ENCODE measurements around the gene FRMD4A. TPM values are rescaled to one million over a fixed set of nuclear protein-coding genes. Genes with fewer than 3 reads are reported as not detected.

The FRMD4A gene
- total and polyA plus RNA-seq, 2 experiments from 2014 or later = 11.9 to 17.5 TPM

DNA sequence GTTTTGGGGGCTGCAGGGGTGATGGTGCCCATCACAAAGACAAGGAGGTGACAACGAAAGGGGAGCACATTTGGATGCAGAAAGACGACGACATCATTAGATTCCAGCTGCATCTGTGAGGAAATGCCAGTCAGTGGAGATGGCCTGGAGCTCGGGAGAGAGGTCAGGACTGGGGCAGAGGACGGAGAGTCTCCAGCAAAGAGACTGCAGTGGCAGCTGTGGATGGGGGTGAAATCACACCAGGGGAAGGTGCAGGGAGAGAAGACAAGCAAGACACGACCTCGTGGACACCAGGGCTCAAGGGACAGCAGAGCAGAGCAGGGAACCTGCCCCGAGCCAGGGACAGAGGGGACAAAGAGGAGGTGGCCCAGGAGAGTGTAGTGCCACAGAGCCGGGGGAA lies 540.5 kb downstream of the FRMD4A start:
- no peak overlapping the region for H2AFZ ChIP-seq
- no peaks in the 10 kb centered on the region for H3K9me3 ChIP-seq (ENCODE audit: low read depth)
- H3K4me1 ChIP-seq (ENCODE audit: insufficient read depth) = peaks cover 16% of the 10 kb centered on the region
- peaks cover 10% of the 10 kb centered on the region for H3F3A ChIP-seq (ENCODE audit: insufficient read depth)
- in situ Hi-C loops (cut with MboI) = loop anchor here (5.0 to 10.0 kb wide), 3 partner anchors 165 to 685 kb away; no protein-coding TSS in a partner anchor
- H3K9me2 ChIP-seq (ENCODE audit: insufficient read depth) = no peaks in the 10 kb centered on the region
- DNase-seq = no peak
- no peaks in the 10 kb centered on the region for H4K20me1 ChIP-seq (ENCODE audit: insufficient read depth)
- no peaks in the 10 kb centered on the region for H3K27me3 ChIP-seq (replicated peaks; ENCODE audit: insufficient read depth)
- 88 to 95% methylated on average over 9 of the region's 9 CpGs for WGBS, 2 experiments (ENCODE audit: low coverage in 1 of 2, low lambda C conversion rate in 2 of 2, missing lambda C conversion rate in 2 of 2)
- no peaks in the 10 kb centered on the region for H3K79me2 ChIP-seq (ENCODE audit: insufficient read depth)
- no peak for TF ChIP-seq EZH2 (IDR thresholded peaks at IDR 0.05; ENCODE audit: insufficient read depth, poor library complexity, severe bottlenecking)
- TF ChIP-seq EZH2phosphoT487 (IDR thresholded peaks at IDR 0.05; ENCODE audit: insufficient read depth, low read depth) = no peak
- no peak overlapping the region for H3K4me3 ChIP-seq
- H3K9ac ChIP-seq = no peak overlapping the region
- no peak overlapping the region for H3K4me2 ChIP-seq (ENCODE audit: unreplicated experiment)
- H3K36me3 ChIP-seq (ENCODE audit: low read depth) = no peaks in the 10 kb centered on the region
- no peak overlapping the region for H3K27ac ChIP-seq

DNA sequence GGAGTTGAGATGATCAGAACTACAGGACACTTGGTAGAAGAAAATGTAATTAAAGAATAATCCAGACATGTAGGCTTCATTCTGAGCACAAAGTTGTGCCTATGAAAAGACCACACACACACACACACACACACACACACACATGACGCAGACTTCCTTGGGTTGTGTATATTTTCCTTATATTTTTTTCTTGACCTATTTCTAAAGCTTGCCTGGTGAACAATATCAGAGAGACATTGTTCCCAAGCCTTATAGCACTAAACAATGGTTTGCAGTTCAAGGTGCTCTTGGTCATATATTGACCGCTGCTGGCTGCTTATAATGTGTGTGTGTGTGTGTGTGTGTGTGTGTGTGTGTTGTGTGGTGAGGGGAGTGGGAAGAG lies 541.3 kb downstream of the FRMD4A start:
- H4K20me1 ChIP-seq (ENCODE audit: insufficient read depth) = no peaks in the 10 kb centered on the region
- H3F3A ChIP-seq (ENCODE audit: insufficient read depth) = peaks cover 10% of the 10 kb centered on the region
- H3K79me2 ChIP-seq (ENCODE audit: insufficient read depth) = no peaks in the 10 kb centered on the region
- H3K9me3 ChIP-seq (ENCODE audit: low read depth) = no peaks in the 10 kb centered on the region
- peak overlapping the region; percentile 25; the same call in 1 of the 2 replicates for H2AFZ ChIP-seq
- H3K9me2 ChIP-seq (ENCODE audit: insufficient read depth) = no peaks in the 10 kb centered on the region
- H3K27ac ChIP-seq = no peak overlapping the region
- 92 to 98% methylated on average over 2 of the region's 2 CpGs for WGBS, 2 experiments (ENCODE audit: low coverage in 1 of 2, low lambda C conversion rate in 2 of 2, missing lambda C conversion rate in 2 of 2)
- H3K4me3 ChIP-seq = no peak overlapping the region
- H3K4me1 ChIP-seq (ENCODE audit: insufficient read depth) = peaks cover 16% of the 10 kb centered on the region
- TF ChIP-seq EZH2 (IDR thresholded peaks at IDR 0.05; ENCODE audit: insufficient read depth, poor library complexity, severe bottlenecking) (no peak), EZH2phosphoT487 (IDR thresholded peaks at IDR 0.05; ENCODE audit: insufficient read depth, low read depth) (no peak)
- no peak overlapping the region for H3K4me2 ChIP-seq (ENCODE audit: unreplicated experiment)
- in situ Hi-C loops (cut with MboI) = no loop called here
- no peaks in the 10 kb centered on the region for H3K36me3 ChIP-seq (ENCODE audit: low read depth)
- peak overlapping the region; percentile 38; the same call in 1 of the 2 replicates for H3K9ac ChIP-seq
- no peak for DNase-seq
- H3K27me3 ChIP-seq (replicated peaks; ENCODE audit: insufficient read depth) = no peaks in the 10 kb centered on the region

DNA sequence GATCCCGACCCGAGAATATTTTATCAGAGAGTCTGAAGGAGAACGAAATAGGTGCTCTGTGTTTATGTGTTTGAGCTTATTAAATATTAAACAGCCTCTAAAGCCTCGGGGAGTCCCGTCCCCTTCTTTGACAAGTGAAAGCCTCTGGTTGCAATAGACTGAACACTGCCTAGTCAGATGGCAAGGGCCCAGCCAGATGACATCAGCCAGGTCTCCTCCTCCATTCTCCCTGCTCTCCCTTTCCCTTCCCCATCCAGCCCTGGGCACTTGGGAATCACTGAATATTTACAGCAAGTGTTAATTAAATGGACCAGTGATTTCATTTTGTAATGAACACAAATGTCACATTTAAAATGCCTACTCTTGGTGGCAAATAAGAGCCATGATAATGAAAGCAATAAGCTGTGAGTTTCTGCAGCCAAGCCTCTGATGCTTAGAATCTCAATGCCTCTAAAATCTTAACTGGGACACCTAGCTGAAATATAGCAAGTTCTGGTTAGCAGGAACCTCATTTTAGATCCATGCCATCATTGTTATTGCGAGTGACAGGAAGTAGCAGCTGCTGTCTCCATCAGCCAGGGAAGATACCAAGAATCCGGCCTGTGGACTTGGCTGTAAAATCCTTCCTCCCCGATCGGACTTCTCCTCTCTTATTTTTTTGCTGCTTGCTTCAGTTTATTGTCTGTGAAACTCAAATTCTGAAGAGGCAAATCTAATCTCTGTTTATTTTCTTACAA lies 541.8 kb downstream of the FRMD4A start:
- Histone ChIP-seq H3K4me1 (ENCODE audit: insufficient read depth) (peaks cover 16% of the 10 kb centered on the region), H3K27me3 (replicated peaks; ENCODE audit: insufficient read depth) (no peaks in the 10 kb centered on the region), H4K20me1 (ENCODE audit: insufficient read depth) (no peaks in the 10 kb centered on the region), H3K4me2 (ENCODE audit: unreplicated experiment) (peak overlapping the region; percentile 63), H3K4me3 (no peak overlapping the region), H3K9ac (peak overlapping the region; percentile 70), H3K79me2 (ENCODE audit: insufficient read depth) (no peaks in the 10 kb centered on the region), H3K27ac (peak overlapping the region; percentile 74), H2AFZ (peak overlapping the region; percentile 25; the same call in 1 of the 2 replicates), H3F3A (ENCODE audit: insufficient read depth) (peaks cover 10% of the 10 kb centered on the region), H3K9me3 (ENCODE audit: low read depth) (no peaks in the 10 kb centered on the region), H3K9me2 (ENCODE audit: insufficient read depth) (no peaks in the 10 kb centered on the region), H3K36me3 (ENCODE audit: low read depth) (no peaks in the 10 kb centered on the region)
- 43 to 52% methylated on average over 9 of the region's 9 CpGs for WGBS, 2 experiments (ENCODE audit: low coverage in 1 of 2, low lambda C conversion rate in 2 of 2, missing lambda C conversion rate in 2 of 2)
- DNase-seq = peak; percentile 86
- in situ Hi-C loops (cut with MboI) = no loop called here
- no peak for TF ChIP-seq EZH2 (IDR thresholded peaks at IDR 0.05; ENCODE audit: insufficient read depth, poor library complexity, severe bottlenecking)
- TF ChIP-seq EZH2phosphoT487 (IDR thresholded peaks at IDR 0.05; ENCODE audit: insufficient read depth, low read depth) = no peak

DNA sequence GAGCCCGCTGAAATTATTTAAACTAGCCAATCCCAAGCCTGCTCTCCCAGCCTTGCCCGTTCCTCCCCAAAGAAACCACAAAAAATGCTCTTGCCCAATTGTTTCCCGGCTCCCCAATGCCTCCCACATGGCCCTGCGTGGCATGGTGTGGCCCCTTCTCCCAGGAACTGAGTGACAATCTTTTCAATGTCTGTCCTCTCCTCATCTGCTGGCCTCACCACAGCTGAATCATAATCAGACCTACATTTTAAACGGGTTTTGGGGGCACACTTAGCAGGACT lies 542.5 kb downstream of the FRMD4A start:
- Histone ChIP-seq H3K36me3 (ENCODE audit: low read depth) (no peaks in the 10 kb centered on the region), H4K20me1 (ENCODE audit: insufficient read depth) (no peaks in the 10 kb centered on the region), H3K9me3 (ENCODE audit: low read depth) (no peaks in the 10 kb centered on the region), H2AFZ (peak overlapping the region; percentile 24; the same call in 1 of the 2 replicates), H3K4me3 (no peak overlapping the region), H3K4me1 (ENCODE audit: insufficient read depth) (peaks cover 16% of the 10 kb centered on the region), H3K4me2 (ENCODE audit: unreplicated experiment) (peak overlapping the region; percentile 63), H3K27ac (peak overlapping the region; percentile 74), H3F3A (ENCODE audit: insufficient read depth) (peaks cover 10% of the 10 kb centered on the region), H3K9ac (peak overlapping the region; percentile 70), H3K27me3 (replicated peaks; ENCODE audit: insufficient read depth) (no peaks in the 10 kb centered on the region), H3K79me2 (ENCODE audit: insufficient read depth) (no peaks in the 10 kb centered on the region), H3K9me2 (ENCODE audit: insufficient read depth) (no peaks in the 10 kb centered on the region)
- TF ChIP-seq EZH2phosphoT487 (IDR thresholded peaks at IDR 0.05; ENCODE audit: insufficient read depth, low read depth) = no peak
- 12 to 19% methylated on average over 5 of the region's 5 CpGs for WGBS, 2 experiments (ENCODE audit: low coverage in 1 of 2, low lambda C conversion rate in 2 of 2, missing lambda C conversion rate in 2 of 2)
- in situ Hi-C loops (cut with MboI) = no loop called here
- DNase-seq = peak; percentile 66
